ENCODE results near the gene ERMARD.
A peak's percentile ranks its signal among the peaks of the same experiment; 100 is the strongest.

ERMARD gene

GRCh38 chr6:169714178-169714577 is 37.2 kb upstream of the ERMARD start:
- H3K4me3 ChIP-seq (replicated peaks; ENCODE audit: low read depth, low read length) = no peak overlapping the region
- no peak for DNase-seq (ENCODE audit: low read depth)
- no peak for TF ChIP-seq CTCF (IDR thresholded peaks at IDR 0.05; ENCODE audit: low read length, missing control alignments)

GRCh38 chr6:169714595-169714994 is 36.8 kb upstream of the ERMARD start:
- DNase-seq (ENCODE audit: low read depth) = no peak
- no peak for TF ChIP-seq CTCF (IDR thresholded peaks at IDR 0.05; ENCODE audit: low read length, missing control alignments)
- no peak overlapping the region for H3K4me3 ChIP-seq (replicated peaks; ENCODE audit: low read depth, low read length)

GRCh38 chr6:169719117-169719516 is 32.3 kb upstream of the ERMARD start:
- TF ChIP-seq CTCF (IDR thresholded peaks at IDR 0.05; ENCODE audit: low read length, missing control alignments) = no peak
- DNase-seq (ENCODE audit: low read depth) = peak; percentile 23
- H3K4me3 ChIP-seq (replicated peaks; ENCODE audit: low read depth, low read length) = no peak overlapping the region

- H3K4me3 ChIP-seq (replicated peaks; ENCODE audit: low read depth, low read length) = no peak overlapping the region
- no peak for DNase-seq (ENCODE audit: low read depth)
- peak; percentile 25 for TF ChIP-seq CTCF (IDR thresholded peaks at IDR 0.05; ENCODE audit: low read length, missing control alignments)
Measured at GRCh38 chr6:169720207-169720855, 31.1 kb upstream of the ERMARD start.

GRCh38 chr6:169722362-169723199 is 28.8 kb upstream of the ERMARD start:
- peak; percentile 83 for DNase-seq (ENCODE audit: low read depth)
- H3K4me3 ChIP-seq (replicated peaks; ENCODE audit: low read depth, low read length) = peak overlapping the region; percentile 72
- TF ChIP-seq CTCF (IDR thresholded peaks at IDR 0.05; ENCODE audit: low read length, missing control alignments) = no peak

GRCh38 chr6:169723200-169723909 is 28.1 kb upstream of the ERMARD start:
- no peak for TF ChIP-seq CTCF (IDR thresholded peaks at IDR 0.05; ENCODE audit: low read length, missing control alignments)
- peak; percentile 72 for DNase-seq (ENCODE audit: low read depth)
- peak overlapping the region; percentile 72 for H3K4me3 ChIP-seq (replicated peaks; ENCODE audit: low read depth, low read length)
